GM21717 (cell line): ENCODE data around the gene C2CD4D.

Experiments used
- ATAC-seq: cut with Tn5 transposase; IDR thresholded peaks from one replicate; pipeline ENCODE4 v1.9.1; 2021; ENCODE audit warnings: mild to moderate bottlenecking, moderate library complexity; ENCODE audit not compliant: unreplicated experiment

Gene C2CD4D

DNA sequence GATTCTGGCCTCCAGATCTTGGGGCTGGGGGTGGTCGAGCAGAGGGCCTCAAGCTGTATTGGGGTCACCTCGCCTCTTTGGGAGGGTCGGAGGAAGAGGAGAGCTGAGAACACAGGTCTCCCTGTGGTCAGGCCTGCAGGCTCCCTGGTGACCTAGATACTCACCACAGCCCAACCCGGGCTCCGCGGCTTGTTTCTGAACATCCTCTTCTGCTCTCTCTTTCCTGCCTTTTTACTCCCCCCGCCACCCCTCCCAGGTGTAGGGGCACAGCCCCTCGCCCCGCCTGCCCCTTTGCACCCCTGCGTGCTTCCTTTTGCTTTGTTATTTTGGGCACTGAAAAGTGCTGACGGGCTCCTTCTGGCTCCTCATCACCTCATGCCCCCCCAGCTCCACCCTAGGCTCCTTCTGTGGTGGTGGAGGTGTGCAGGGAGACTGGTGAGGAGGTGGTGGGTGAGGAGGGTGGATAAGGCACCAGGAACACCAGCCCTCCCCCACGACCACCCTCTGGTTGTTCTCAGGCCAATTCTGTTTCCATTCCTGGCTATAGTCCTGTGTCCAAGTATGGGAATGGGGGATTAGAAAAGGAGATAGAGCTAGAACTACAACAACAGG is 23.8 kb downstream of the C2CD4D start:
- ATAC-seq, result no peak

DNA sequence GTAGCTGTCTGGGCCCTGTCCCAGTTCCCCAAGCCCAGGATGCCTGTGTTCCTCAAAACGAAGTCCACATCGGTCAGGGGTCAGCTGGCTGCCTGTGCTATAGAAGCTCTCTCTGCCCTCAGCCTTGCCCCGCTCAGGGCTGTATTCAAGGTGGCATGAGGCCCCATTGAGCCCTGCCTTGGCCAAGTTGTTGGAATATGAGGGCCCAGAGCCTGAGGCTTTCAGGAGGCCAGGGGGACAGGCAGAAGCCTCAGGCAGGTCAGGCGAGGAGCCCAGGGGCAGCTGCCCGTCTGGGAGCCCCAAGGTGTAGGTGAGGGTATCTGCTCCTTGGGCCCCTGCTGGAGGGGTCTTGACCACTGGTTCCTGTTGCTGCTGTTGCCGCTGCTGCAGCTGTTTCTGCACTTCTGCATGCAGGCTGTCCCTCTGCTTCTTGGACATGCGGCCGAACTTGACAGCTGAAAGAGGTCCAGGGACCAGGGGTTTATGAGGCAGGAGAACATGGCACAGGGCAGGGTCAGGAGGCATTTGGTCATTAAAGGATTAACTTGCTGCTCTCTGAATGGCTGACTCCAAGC is 24.6 kb downstream of the C2CD4D start:
- ATAC-seq, result no peak

DNA sequence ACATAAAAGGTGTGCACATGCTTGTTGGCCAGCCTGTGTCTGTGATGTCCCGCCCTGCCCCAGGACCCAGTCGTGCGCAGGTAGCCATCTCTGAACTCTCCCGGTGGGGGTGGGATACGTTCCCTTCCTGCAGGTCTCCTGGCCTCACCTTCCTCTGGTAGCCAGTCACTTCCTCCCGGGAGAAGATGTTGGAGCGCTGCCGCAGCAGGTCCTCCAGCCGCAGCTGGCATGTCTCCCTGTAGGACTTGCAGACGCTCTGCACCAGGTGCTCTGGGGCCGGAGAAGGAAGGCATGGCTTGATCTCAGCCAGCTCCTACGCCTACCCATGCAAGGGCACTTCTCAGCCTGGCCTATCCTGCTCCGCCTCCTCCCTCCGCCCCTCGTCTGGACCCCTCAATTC is 25.2 kb downstream of the C2CD4D start:
- no peak for ATAC-seq

DNA sequence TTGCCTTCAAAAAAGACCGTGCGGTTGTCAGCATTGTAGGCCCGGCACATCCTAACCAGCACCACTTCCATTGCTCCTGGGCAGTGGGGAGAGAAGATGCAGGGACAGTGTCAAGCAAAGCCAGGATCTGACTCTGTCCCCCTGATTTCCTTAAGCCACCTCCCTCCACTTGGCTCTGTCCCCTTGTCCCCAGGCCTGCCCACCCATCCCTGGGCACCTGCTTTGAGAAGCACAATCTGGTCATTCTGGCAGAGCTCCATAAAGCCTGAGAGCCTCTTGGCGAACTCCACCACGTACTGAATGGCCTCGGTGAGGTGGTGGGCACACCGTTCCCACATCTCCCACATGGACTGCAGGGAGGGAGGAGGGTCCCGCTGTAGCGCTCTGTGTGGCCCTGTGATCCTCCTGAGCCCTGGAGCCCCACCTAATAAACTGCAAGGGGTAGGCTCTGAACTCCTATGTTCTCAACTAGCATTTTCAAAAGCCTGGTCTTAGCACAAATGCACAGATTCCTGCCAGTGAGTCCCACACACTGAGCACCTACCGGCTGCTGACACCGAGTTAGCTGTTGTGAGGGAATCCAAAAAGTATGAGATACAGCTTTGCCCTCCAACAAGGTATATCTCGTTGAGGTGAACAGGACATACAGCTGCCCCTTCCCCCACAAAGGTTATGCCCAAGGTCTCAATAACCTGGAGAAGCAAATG is 26.2 kb downstream of the C2CD4D start:
- ATAC-seq, result no peak

DNA sequence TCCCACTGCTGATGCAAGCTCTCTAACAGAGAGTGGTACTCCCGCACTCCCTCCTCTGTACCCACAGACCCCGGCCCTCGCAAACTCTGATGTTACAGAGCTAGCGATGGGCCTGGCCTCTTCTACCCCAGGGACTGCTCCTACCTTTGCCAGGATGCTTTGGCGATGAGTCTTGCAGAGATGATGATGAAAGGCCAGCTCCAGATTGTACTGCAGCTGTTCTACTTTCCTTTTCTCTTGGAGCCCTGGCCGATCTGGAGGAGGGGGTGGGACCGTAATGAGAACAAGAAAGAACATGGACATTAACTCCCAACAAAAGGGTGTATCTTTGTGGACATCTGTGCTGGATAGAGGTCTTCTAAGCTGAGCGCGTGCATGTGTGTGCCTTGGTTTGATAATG is 28.4 kb downstream of the C2CD4D start:
- ATAC-seq, result no peak

DNA sequence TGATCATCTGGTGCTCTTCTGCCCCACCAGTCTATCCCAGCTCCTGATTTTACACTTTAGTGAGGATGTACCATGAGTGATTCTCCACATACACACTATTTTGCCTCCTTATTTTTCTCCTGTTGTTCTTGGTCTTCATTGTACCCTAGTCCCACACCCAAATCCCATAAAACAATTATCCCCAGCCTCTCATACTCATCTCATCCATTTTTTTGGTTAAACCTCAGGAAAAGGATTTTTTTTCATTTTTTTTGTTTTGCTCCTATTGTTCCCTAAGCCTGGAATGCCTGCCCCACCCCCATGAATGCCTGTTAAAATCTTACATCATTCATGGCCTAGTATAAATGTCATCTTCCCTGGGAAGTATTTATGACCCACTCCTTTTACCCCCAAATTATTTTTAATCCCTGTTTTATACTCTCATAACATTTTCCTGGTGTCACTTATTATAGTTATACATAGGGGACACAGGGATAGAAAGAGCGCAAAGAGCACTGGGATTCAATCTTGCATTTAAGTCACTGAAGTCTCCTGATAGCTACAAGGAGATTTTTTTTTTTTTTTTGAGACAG is 29.5 kb downstream of the C2CD4D start:
- no peak for ATAC-seq

DNA sequence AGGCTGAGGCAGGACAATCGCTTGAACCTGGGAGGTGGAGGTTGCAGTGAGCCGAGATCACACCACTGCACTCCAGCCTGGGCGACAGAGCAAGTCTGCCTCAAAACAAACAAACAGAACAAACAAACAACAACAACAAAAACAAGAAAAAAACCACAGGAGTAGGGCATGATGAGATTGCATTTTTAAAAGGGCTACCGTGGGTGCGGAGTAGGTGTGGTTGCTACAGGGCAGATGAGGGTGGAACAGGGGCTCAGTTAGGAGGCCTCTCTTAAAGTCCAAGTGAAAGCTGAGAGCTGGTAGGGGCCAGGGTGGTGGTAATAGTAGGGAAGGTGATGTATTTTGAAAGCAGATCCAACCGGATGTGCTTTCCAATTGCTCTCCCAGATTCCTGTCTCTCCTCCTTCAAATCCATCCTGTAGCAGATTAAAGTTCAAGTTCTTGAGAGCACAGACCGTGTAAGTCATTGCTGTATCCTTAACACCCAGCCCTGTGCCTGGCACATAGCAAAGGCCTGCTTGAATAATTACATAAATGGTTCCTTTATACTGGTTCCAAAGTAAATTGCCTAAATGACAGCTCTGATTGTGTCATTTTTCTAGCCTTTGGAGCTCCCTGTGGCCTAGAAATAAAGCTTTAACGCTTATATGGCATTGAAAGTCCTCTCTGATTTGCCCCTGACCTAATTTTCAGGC is 30.2 kb downstream of the C2CD4D start:
- ATAC-seq, result no peak

DNA sequence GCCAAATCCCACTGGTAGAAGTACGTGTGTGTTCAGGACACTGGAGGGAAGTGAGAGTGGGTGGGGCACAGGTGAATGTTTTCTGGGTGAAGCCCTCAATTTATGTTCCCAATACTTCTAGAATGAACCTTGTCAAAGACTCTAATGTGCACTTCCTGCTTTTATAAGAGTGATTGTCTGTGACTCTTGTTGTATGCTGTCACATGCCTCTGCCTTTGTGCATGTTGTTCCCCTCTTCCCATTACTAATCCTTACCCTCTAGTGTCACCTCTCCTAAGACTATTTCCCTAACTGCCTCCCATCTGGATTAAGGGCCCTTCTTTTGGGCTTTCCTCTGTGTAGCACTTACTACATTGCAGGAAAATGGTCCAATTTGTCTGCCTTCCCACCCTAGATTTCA is 31.9 kb downstream of the C2CD4D start:
- ATAC-seq, result no peak

DNA sequence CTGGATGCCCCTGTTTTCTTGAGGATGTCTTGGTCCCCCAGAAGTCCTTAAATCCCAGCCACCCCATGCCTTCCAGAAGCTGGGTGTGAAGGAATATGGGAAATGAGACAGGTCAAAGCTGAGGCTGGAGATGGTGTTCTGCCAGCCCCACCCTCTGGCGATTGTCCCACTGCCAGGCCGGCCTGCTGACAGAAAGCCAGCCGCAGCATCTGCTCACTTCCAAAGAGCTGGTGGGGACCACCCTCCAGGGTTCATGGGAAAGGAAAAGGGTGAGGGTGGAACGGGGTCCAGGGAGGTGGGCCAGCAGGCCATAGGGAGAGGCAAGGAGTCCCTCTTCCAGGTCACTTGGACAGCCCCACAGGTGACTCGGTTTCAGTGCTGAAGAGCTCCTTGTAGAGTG is 32.5 kb downstream of the C2CD4D start:
- ATAC-seq, result no peak

DNA sequence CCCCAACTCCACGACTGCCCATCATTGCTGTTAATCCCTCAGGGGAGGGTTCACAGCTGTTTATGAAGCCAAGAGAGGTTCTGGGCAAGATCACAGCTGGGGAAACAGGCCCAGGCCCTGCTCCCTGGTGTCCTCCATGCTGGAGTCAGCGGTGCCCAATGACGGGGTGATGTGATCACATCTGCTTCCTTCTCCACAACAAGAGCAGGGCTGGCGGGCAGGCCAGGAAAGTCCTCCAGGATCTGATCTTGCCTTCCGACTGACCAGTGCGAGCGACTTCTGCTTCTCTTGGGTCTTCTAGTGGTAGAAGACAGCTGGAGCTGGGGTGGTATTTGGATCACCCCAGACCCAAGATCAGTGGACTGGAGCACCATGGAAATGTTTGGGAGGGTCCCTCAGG is 33.5 kb downstream of the C2CD4D start:
- no peak for ATAC-seq

DNA sequence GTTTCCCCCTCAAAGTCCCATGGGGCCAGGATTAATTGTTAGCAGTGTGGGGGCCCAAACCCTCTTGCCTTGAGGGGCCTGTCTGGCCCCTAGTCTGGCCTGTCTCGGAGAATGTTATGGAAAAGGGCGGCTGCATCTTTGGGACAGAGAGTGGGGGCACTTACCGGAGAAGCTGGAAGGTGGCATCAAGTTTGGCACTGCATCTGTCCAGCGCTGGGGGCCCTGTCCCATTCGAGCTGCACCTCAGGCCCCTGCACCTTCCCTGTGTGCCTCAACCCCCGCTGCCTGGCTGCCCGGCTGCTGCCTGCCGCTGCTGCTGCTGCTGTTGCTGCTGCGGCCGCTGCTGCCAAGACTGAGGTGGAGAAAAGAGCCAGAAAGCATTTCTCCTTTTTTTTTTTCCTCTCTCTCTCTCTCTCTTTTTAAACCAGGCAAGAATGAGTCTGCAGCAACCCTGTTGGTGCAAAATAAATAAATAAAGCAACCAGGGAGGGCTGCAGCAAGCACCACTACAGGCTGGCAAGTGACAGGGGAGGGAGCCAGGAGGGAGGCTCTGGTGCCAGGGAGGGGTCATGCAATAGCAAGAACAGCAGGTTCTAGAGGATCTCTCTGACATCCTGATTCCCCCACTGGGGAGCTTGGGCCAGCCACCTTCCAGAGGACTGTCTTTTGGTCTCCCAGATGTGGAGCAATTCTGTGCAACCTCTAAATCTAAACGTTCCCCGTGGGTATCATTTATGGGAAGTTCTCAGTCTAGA is 34.4 kb downstream of the C2CD4D start, which contains the start of gene LINGO4:
TSS of gene LINGO4 (minus strand) at position 354 of the 755 bp plus-strand sequence. CDS start 2,715 bp downstream, outside the sequence.
- no peak for ATAC-seq

DNA sequence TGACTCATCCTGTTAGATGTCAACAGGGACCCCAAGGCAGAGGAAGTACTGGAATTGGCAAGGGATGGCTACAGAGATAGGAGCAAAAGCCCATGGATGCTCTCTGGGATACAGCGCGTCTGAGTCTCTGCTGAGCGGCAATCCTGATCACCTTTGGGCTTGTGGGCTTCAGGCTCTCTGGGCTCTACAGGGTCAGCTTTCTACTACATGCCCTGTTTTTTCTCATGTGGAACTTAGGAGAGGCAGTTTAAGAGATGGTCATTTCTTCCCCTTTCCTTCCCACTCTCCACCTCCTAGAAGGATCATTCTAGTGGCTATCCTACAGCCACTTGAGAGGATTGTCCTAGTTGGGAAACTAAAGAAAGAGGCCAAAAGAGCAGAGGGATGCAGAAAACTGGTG is 35.7 kb downstream of the C2CD4D start:
- no peak for ATAC-seq

DNA sequence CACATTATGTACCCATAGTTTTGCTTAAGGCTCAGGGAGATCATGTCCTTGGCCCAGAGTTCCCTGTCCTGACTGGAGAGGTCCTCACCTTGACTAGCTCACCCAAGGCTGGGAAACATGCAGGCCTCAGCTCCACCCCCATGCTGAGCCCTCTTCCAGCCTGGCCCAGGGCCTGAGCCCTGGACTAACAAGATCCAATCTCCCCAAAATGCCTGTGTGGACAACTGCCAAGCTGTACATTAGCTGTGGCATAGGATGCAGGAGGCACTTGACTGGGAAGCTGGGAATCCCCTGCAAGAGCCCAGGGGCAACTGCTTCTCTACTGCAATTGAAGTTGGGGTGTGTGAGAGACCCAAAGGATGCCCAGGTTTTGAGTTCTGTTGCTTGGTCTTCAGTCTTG is 36.5 kb downstream of the C2CD4D start:
- no peak for ATAC-seq

DNA sequence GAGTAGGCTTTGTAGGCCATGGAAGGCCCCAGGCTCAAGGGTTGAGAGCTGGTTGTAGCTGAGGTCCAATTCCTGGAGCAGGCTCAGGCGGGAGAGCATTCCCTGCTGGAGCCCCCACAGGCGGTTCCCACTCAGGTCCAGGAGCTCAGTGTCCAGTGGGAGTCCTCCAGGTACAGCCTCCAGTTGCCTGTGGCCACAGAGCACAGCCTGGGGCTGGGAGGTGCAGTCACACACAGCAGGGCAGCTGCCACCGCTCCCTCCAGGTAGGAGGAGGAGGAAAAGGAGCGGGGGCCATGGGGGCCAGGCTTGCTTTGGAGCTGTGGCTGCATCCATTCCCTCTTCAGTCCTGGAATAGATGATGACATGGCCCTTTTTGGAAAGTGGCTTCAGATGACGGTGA is 37.2 kb downstream of the C2CD4D start:
- ATAC-seq, result no peak

DNA sequence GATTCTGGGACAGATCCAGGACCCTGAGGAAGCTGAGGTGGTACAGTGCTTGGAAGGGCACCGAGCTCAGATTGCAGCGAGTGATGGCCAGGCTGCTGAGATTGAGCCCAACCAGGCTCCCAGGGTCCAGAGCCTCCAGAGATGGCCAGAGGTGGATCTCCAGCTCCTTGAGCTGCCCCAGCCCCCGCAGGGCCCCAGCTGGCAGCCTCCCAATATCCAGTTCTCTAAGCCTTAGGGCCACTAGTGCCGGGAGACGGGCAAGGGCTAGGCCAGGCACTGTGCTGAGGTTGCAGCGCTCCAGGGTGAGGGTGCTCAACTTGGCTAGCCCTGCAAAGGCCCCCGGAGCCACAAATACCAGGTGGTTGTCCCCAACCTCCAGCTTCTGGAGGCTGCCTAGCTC is 37.8 kb downstream of the C2CD4D start:
- ATAC-seq, result no peak

DNA sequence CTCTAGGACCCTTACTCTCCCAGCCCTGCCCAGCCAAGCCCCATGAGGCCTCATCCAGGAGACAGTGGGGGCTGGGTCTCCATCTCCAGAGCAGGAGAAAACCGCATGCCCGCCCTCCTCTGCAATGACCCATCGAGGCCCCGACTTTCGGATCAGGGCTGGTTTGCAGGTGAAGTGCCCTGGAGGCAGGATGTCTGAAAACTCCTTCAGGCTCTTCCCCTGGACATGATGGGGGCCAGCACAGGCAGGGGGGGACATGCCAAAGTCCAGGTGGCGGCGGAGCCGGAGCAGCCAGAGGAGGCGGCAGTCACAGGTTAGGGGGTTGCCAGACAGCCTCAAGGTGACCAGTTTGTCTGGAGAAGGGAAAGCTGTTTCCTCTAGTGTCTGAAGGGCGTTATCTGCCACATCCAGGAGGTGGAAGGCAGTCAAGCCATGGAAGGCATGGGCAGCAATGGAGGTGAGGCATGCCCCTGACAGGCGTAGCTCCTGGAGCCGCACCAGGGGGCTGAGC is 38.3 kb downstream of the C2CD4D start:
- no peak for ATAC-seq

DNA sequence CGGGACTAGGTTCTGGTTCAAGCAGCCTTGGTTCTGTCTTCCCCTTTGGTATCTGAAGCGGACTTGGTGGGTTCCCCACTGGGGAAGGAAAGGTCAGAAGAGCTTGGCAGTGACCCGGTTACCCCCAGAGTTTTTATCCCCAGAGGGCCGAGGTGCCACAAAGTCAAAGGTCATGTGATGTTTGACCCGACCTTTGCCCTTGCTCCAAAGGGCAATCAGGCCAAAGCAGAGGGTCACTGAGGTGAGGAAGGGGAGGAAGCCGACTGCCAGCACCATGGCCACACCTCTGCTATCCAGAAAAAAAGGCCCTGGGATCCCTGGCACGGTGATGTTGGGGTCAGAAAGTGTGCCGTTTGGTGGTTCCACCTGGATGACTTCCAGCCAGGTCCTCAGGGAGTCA is 38.8 kb downstream of the C2CD4D start:
- ATAC-seq, result no peak

DNA sequence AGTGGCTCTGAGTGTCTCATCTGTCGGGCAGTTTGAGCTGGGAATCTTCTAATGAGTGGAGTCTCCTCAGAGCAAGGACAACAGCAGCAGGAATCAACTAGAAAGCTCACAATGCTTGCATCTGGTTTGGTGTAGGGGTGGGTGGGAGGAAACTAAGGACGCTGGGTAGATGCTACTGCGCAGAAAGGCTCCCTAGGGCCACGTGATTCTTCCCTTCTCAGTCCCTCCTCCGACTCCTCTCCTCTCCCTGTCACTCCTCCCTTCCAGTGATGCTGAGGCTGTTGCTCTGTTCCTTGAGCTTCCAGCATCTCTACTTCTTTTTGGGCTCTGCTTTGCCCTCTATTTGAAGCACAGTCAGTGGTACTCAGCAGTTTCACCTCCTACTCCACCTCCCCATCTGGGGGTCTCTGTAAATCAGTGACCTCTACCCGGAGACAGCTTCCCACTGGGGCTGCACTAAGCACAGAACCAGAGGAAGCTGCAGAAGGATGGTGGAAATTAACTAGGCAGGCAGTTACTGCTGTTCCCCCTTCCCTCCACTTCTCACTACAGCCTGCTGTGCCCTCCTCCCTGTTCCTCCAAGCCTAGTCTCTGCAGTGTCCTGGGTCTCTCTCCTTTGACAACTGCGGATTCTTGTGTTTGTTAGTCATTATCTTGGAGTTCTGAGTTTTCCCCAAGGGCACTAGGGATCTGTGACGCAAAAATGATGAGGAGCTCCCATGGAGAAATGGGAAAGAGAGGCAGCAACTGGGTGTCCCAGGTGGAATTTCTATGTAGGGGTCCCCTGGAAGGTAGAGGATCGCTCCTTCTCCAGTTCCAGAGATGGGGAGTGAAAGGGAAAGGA is 40.2 kb downstream of the C2CD4D start:
- no peak for ATAC-seq

DNA sequence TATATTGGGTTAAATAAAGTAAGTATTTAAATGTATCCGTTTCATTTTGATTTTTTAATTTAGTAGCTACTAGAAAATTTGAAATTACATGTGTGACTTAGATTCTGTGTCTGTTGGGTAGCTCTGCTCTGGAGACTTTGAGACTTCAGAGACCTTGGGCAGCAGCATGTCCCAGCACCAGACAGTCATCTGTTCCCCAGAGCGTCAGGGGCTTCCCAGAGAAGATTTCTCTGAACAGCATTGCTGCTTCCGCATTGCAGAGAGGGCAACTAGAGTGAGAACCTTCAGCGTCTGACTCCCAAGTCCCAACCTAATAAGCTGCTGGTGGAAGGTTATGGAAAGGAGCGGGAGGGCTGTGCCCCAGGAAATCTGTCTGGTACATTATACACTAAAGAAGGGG is 41.0 kb downstream of the C2CD4D start:
- no peak for ATAC-seq
